Erythroblast (primary cell): ENCODE measurements around the gene EXOC1.

Experiments
- GATA1 ChIP-seq: IDR thresholded peaks from 2 replicates; pipeline ENCODE4 v1.6.1; 2011; ENCODE audit warnings: low read depth, mild to moderate bottlenecking, control low read depth, low read length, moderate library complexity
- POLR2A ChIP-seq: IDR thresholded peaks from 2 replicates; pipeline ENCODE4 v1.6.1; 2011; ENCODE audit warnings: mild to moderate bottlenecking, low read length

DNA sequence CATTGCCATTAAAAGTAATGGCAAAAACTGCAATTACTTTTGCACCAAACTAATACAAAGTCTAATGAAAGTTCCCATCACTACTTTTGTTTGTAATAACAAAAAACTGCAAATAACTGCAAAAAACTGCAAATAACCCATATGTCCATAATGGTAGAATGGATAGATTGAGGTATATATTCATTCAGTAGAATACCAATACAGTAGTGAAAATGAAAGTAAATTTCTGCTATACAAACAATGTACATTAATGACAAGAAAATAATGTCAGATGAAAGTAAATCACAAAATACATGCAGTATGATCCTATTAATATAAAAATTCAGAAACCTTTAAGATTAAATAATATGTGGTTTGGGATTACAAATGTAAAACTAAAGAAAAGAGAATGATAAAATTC lies 54.0 kb downstream of the EXOC1 start:
- TF ChIP-seq POLR2A: no peak
- no peak for TF ChIP-seq GATA1
